ENCODE measurements around the gene APBB1IP.

The APBB1IP gene

DNA sequence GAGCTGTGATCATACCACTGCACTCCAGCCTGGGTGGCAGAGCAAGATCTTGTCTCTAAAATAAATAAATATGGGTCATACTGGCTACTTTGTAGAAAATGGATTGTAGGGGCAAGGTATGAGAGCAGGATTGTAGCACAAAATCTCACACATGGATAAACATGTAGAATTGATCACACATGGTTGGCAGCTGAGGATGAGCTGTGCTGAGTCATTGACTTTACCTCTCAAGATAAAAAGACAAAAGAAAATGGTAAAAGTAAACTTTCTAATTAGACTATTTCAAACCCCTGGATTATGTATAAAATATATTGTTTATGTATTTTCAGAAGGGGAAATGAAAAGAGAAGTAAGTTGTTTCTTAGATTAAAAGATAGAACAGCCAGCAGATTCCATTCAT lies 69.3 kb downstream of the APBB1IP start:
- no peak for DNase-seq

GRCh38 chr10:26508016-26508415 lies 69.9 kb downstream of the APBB1IP start:
- ATAC-seq (no peak), DNase-seq (no peak)

More for the DNA sequence above, 69.3 kb downstream of the APBB1IP start:
- no peak for ATAC-seq

GRCh38 chr10:26509307-26509706 lies 71.2 kb downstream of the APBB1IP start:
- no peak for ATAC-seq
- no peak for DNase-seq

GRCh38 chr10:26513101-26513500 lies 75.0 kb downstream of the APBB1IP start:
- no peak for ATAC-seq

GRCh38 chr10:26516540-26517101 lies 78.5 kb downstream of the APBB1IP start:
- DNase-seq (no peak), ATAC-seq (no peak)

More at GRCh38 chr10:26513101-26513500, 75.0 kb downstream of the APBB1IP start:
- no peak for DNase-seq

DNA sequence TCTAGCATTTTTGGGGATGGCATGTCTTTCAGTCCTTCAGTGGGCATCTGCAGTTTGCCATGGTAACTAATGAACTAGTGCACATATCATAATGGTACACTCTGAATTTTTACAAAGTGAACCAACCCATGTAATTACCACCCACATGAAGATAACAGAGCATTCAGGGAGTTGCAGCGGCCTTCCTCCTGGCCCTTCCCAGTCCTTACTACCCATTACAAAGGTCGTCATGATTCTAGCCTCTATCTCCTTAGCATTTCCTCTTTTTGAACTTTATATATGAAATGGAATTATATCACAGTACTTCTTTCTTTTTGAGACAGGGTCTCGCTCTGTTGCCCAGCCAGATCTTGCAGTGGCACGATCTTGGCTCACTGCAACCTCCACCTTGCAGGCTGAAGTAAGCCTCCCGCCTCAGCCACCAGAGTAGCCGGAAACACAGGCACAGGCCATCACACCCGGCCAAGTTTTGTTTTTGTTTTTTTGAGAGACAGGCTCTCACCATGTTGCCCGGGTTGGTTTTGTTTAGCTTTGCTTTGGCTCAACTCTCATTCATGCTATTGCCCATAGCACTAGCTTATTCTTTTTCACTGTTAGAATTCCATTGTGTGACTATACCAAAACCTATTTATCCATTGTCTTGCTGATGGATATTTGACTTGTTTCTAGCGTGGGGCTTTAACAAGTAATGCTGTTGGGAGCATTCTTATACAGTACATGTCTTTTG lies 79.2 kb downstream of the APBB1IP start:
- no peak for DNase-seq
- ATAC-seq, result no peak

GRCh38 chr10:26519803-26520202 lies 81.7 kb downstream of the APBB1IP start:
- DNase-seq (no peak), ATAC-seq (no peak)

DNA sequence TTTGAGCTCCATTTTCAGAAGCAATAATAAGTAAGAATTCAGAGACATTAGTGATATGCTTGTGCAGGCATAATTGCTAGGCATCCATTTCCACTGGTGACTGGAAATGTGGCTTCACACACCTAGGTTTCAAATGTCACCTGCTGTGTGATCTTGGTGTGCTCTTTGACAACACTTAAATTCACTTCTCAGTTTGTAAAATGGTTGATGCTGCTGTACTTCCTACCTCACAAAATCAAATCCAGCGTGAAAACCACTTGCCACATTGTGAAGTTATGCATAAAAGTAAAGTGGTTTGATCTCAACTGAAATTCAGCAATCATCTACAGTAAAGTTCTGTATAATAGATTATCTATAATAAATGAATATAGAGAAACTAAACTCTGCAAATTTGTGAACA lies 82.4 kb downstream of the APBB1IP start:
- DNase-seq (no peak), ATAC-seq (no peak)

GRCh38 chr10:26524161-26524896 lies 86.2 kb downstream of the APBB1IP start:
- DNase-seq (no peak), ATAC-seq (no peak)

- ATAC-seq (no peak), DNase-seq (no peak)
Measured at GRCh38 chr10:26525586-26525985, 87.4 kb downstream of the APBB1IP start.

- peak; percentile 57 for ATAC-seq
- DNase-seq, result peak; percentile 17
Measured at GRCh38 chr10:26527018-26527417, 88.9 kb downstream of the APBB1IP start.

- DNase-seq, result no peak
Measured at GRCh38 chr10:26528048-26528447, 89.9 kb downstream of the APBB1IP start.

DNA sequence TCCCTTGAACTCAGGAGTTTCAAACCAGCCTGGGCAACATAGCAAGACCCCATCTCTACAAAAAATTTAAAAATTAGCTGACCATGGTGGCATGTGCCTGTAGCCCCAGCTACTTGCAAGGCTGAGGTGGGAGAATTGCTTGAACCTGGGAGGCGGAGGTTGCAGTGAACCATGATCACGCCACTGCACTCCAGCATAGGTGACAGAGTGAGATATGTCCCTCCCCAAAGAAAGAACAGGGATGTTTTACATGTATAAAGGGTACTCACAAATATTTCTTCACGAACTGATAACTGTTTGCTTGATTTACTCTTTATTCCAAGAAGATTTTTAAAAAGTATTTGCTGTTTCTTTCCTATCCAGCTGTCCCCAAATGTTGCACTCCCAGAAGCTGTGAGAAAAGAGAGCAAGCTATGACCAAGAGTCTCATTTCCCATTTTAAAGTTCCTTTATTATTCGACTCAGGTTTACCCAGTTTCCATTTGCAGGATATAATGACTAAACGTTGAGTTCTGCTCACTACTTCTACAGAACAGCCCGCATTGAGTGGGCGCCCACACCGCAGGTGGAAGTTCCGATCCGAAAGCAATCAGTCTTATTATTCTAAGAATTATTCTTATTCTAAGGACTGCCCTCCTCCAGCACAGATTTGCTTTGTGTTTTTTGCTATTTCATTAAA lies 90.7 kb downstream of the APBB1IP start:
- ATAC-seq (no peak), DNase-seq (no peak)

More at GRCh38 chr10:26528048-26528447, 89.9 kb downstream of the APBB1IP start:
- ATAC-seq, result no peak

DNA sequence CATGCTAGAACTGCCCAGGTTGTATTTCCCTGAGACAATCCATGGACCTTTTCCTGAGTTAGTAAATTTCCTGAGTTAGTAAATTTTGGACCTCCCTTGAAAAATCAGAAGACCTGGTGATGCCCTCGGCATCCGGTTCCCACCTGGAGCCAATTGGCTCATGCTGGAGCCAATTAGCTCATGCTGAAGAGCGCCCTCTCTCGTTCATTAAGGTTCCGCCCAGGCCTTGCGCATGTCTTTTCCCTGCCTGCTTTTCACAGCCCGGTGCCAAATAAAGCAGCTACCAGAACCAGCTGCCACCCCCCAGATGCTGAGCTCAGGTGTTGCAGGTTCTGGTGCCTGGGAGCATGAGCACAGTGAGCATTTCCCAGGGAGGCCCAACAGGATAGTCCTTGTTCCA lies 96.2 kb downstream of the APBB1IP start:
- no peak for ATAC-seq

DNA sequence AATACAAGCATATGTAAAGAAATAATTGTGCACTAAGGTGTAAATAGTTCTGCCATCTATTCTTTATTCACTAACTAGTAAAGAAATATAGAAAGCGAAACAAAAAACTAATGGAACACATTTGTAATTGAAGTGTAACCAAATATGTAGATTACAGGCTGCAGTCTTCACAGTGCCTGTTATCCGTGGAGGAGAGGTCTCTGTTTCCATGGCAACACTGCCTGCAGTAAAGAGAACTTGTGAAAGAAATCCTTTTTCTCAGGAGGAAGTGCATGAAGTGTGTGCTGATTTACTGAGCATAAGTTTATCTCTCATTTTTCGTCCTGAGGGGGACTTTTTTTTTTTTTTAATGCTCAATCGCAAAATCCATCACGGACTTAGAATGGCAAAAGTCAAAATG lies 102.5 kb downstream of the APBB1IP start:
- peak; percentile 71 for ATAC-seq

More for the DNA sequence above, 96.2 kb downstream of the APBB1IP start:
- no peak for DNase-seq

DNA sequence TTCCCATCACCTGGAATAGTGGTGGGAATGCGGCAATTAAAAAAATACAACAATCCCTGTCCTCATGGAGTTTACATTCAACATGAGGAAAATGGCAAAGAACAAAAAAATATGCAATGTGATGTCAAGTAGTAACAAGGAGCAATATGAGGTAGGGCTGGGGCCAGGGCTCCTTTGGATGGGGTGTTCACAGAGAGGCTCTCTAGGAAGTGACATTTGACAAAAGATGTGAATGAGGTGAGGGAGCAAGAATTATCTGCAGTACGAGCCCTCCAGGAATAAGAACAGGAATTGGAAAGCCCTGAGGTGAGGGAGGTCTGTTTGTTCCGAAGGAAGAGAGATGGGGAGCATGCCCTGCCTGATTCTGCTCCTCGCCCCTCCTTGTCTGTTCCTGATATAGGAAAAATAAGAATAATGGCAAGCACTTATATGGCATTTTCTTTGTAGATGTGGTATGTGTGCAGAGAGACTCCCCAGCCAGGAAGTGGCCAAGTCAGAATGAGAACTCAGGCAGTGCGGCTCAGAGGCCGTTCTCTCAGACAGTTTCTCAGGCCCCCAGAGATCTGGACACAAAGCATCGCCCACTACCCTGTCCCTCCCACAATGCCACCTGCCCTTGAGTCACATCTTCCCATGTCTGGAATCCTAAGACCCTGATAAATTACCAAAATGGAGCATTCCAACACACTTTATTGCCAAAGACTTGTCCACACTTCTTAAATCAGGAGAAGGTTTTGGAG lies 105.6 kb downstream of the APBB1IP start:
- DNase-seq (no peak), ATAC-seq (peak; percentile 60)

More for the DNA sequence above, 102.5 kb downstream of the APBB1IP start:
- no peak for DNase-seq

GRCh38 chr10:26544932-26545331 lies 106.8 kb downstream of the APBB1IP start:
- no peak for ATAC-seq
- no peak for DNase-seq

DNA sequence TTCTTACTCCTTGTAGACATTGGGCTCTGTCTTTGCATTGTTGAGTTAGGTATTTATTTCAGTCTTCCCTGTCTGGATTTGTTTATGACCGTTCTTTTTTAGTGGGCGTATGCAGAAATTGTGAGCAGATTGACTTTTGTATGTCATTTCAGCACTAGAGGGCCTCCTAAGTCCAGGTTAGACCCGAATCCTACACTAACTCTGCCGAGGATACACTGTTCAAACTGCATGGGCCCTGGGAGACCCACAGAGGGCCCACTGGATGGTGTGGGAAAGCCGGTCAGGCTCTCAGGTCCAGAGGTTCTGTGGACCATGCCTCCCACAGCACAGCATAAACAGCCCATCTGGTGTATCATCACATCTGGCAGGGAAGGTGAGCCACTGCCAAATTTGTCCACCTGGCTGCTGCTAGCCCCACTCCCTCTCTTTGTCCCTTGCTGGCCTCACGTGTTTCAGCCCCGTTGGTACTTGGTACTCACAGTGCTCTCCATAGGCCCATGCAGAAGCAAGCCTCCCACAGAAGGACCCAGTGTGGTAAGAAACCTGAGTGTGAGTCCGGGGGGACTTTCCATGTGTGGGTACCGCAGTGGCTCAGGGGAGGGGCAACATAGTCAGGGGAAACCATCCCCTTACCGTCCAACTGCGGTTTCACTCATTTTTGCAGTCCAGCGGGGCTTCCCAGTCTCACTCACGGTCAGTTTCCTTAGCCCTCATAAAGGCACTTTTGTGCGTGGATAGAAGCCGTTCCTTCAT lies 112.8 kb downstream of the APBB1IP start:
- ATAC-seq (no peak), DNase-seq (no peak)

DNA sequence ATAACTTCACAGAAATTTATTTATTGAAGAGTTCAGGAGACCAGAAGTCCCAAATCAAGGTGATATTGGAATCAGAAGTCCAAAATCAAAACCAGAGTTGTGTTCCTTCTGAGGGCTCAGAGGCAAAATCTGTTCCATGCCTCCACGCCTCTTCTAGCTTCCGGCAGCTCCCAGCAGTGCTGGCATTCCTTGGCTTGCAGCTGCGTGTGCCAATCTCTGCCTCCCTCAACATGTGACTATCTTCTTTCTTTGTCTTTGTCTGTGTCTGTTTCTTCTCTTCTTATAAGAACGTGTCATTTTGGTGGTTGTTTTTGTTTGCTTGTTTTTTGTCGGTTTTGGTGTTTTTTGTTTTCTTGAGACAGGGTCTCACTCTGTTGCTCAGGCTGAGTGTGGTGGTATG lies 116.1 kb downstream of the APBB1IP start:
- ATAC-seq (no peak), DNase-seq (no peak)

- ATAC-seq (no peak), DNase-seq (no peak)
Measured at GRCh38 chr10:26555719-26556368, 117.7 kb downstream of the APBB1IP start.

Measured in stimulated activated naive CD8-positive, alpha-beta T cell treated with anti-CD3 and anti-CD28 coated beads, Interleukin-15, Interleukin-2, amounts not matched to agents 100 U/mL and 50 U/mL, for 24 hours (primary cell).